ENCODE data around the gene PSAPL1.

PSAPL1 gene

GRCh38 chr4:7418131-7418943 is 16.4 kb downstream of the PSAPL1 start:
- no peak for DNase-seq (ENCODE audit: low spot score)

- no peak for DNase-seq (ENCODE audit: low spot score)
Measured at GRCh38 chr4:7417639-7418038, 17.1 kb downstream of the PSAPL1 start.

- DNase-seq (ENCODE audit: low spot score), result no peak
Measured at GRCh38 chr4:7416745-7417432, 17.8 kb downstream of the PSAPL1 start.

GRCh38 chr4:7415927-7416686 is 18.6 kb downstream of the PSAPL1 start:
- no peak for DNase-seq (ENCODE audit: low spot score)

GRCh38 chr4:7414736-7415510 is 19.8 kb downstream of the PSAPL1 start:
- no peak for DNase-seq (ENCODE audit: low spot score)

- DNase-seq (ENCODE audit: low spot score), result no peak
Measured at GRCh38 chr4:7414046-7414445, 20.7 kb downstream of the PSAPL1 start.

- DNase-seq (ENCODE audit: low spot score), result no peak
Measured at GRCh38 chr4:7412554-7412912, 22.2 kb downstream of the PSAPL1 start.

GRCh38 chr4:7411896-7412553 is 22.7 kb downstream of the PSAPL1 start:
- DNase-seq (ENCODE audit: low spot score), result no peak

GRCh38 chr4:7411491-7411890 is 23.2 kb downstream of the PSAPL1 start:
- no peak for DNase-seq (ENCODE audit: low spot score)

- DNase-seq (ENCODE audit: low spot score), result no peak
Measured at GRCh38 chr4:7410446-7410845, 24.3 kb downstream of the PSAPL1 start.

- no peak for DNase-seq (ENCODE audit: low spot score)
Measured at GRCh38 chr4:7408166-7408565, 26.6 kb downstream of the PSAPL1 start.

GRCh38 chr4:7403001-7403400 is 31.7 kb downstream of the PSAPL1 start:
- no peak for DNase-seq (ENCODE audit: low spot score)

- no peak for DNase-seq (ENCODE audit: low spot score)
Measured at GRCh38 chr4:7402526-7402925, 32.2 kb downstream of the PSAPL1 start.

GRCh38 chr4:7400671-7401298 is 33.9 kb downstream of the PSAPL1 start:
- no peak for DNase-seq (ENCODE audit: low spot score)

GRCh38 chr4:7399440-7400234 is 35.1 kb downstream of the PSAPL1 start:
- no peak for DNase-seq (ENCODE audit: low spot score)

- DNase-seq (ENCODE audit: low spot score), result no peak
Measured at GRCh38 chr4:7398788-7399439, 35.8 kb downstream of the PSAPL1 start.

GRCh38 chr4:7398104-7398423 is 36.7 kb downstream of the PSAPL1 start:
- DNase-seq (ENCODE audit: low spot score), result no peak

- DNase-seq (ENCODE audit: low spot score), result no peak
Measured at GRCh38 chr4:7397206-7398103, 37.3 kb downstream of the PSAPL1 start.

Measured in CD4-positive, alpha-beta T cell treated with Interleukin-15 for 4 hours (primary cell).